MM.1S (cell line): Measurements from ENCODE around the gene PCLO.

Source experiments
- CTCF ChIP-seq: fragments of 300-600 bp; sonication (generic); IDR thresholded peaks from 2 replicates; pipeline ENCODE4 v1.5.1; 2016; ENCODE audit warnings: antibody characterized with exemption, low read length, mixed read lengths
- EZH2phosphoT487 ChIP-seq: fragments of 300-600 bp; sonication (generic); IDR thresholded peaks from 2 replicates; pipeline ENCODE4 v1.6.1; 2018; ENCODE audit warnings: antibody characterized with exemption, low read length

GRCh38 chr7:82740246-82740848, 422.3 kb downstream of the PCLO start:
- TF ChIP-seq CTCF (peak; percentile 77), EZH2phosphoT487 (no peak)
